SHP77 treated with DMSO at 0.1 percent for 48 hours (cell line): ENCODE measurements around the gene CRYBG3.
"Not testable (repeated sequence)": the region's sequence is repeated elsewhere in the genome, so short reads cannot be mapped to it uniquely, and the experiment has no call there.

ENCODE experiments used
- DNase-seq: peaks from one replicate; lab custom pipeline; 2025; lab: John Stamatoyannopoulos, UW

Gene CRYBG3

DNA sequence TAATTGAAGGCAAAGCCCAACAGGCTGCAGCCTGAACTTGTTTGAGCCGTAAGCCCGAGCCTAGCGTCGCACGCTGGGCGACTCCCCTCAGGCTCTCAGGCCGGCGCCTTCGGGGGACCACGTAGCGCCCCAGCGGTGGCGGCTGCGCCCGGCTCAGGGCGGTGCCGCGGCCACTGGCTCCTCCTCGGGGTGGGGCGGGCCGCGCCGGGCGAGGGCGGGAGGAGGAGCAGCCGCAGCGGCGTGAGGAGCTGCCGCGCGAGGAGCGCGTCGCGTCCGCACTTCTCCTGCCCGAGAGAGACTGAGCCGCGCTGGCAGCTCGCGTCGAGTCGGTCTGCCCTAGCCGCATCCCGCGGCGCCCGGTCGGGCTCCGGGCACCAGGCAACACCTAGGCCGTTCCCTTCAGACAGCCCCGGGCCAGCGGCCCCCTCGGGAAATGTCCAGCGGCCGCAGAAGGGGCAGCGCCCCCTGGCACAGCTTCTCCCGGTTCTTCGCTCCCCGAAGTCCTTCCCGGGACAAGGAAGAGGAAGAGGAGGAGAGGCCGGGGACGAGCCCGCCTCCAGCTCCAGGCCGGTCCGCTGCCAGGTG is at the start of gene CRYBG3:
Gene CRYBG3 (plus strand): TSS at position 238 of the 585 bp plus-strand sequence. CDS start 196 bp downstream, at position 434.
- peak; percentile 71 for DNase-seq

DNA sequence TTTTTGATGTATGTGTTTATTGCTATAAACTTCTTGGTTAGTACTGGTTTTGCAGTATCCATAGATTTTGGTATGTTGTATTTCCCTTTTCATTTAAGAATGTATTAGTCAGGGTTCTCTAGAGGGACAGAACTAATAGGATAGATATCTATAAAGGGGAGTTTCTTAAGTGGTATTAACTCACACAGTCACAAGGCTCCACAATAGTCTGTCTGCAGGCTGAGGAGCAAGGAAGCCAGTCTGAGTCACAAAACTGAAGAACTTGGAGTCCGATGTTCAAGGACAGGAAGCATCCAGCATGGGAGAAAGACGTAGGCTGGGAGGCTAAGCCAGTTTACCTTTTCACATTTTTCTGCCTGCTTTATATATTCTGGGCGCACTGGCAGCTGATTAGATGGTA is 48.9 kb upstream of the CRYBG3 start:
- no peak for DNase-seq

DNA sequence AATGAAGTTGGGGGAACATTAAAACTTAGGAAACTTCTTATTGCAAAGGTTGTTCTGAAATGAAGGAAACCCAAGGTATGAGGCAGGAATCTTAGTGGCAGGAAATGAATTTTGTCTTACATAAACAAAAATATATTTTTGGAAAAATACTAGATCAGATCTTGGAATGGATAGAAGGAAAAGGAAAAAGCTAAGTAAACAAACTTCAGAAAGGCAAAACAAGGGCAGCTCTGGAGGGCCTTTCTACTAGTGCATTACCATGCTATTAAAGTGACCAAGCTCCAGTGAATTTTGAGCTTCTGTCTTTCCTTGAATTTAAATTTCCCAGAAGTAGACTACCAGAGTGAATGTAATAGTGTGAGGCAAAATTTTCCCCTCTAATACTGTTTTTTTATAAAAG is 43.7 kb upstream of the CRYBG3 start:
- DNase-seq = no peak

DNA sequence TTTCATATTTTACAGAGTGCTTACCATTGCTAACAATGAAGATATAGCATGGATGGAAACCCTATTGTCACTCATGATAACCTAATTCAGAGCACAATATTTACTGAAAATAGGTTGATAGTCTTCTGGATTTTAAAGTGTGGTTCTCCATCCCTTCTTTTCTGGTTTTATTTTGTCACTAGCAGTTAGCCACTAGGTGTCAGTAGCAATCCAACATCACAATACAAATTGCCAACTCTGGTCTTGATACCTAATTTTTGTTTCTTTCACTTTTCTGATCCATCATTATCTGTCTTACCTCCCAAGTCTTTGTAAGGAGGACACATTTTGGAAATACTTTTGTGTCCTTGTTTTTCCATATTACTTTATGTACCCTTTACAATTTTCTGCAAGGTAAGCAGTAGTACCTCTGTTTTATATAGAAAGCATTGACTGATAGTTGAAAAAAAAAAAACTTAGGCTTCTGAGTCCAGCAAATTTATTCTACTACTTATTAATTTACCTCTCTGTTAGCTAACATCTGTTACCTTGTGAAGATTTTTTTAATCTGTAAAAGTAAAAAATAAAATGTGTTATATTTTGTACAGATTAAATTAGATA is 28.3 kb upstream of the CRYBG3 start:
- peak; percentile 43 for DNase-seq

DNA sequence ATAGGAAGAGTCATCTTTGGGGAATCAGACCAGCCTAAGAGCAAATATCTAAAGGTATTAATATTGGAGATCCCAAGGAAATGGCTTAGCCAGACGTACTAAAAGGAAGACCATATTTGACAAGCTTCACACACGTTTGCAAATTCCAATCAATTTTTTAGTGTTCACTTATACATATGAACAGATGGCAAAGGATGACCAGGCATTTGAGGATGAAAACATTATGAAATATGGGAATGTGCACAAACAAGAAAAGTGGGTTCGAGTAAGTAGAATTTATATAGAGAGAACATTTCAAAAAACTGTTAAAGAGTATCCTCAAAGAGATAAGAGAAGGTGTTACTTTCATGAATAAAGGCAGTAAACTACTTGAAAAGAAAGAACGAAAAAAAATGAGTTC is 25.9 kb upstream of the CRYBG3 start:
- DNase-seq = no peak

DNA sequence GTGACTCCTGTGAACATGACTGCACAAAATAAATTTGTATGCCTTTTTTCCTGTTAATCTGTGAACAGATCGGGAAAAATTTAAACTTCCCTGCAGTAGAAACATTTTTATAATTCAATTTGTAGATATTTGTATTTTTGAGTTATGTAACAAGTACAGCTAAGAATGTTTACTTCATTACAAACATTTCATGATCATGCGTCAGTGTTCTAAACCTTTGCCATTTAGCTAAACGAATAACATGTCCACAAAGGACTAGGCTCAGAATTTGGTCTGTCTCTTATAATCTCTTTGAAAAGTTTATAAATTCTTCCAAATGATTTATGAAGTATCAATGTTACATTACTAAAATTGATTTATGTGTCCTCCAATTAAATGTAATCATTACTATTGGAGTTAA is 17.3 kb upstream of the CRYBG3 start:
- DNase-seq = no peak

DNA sequence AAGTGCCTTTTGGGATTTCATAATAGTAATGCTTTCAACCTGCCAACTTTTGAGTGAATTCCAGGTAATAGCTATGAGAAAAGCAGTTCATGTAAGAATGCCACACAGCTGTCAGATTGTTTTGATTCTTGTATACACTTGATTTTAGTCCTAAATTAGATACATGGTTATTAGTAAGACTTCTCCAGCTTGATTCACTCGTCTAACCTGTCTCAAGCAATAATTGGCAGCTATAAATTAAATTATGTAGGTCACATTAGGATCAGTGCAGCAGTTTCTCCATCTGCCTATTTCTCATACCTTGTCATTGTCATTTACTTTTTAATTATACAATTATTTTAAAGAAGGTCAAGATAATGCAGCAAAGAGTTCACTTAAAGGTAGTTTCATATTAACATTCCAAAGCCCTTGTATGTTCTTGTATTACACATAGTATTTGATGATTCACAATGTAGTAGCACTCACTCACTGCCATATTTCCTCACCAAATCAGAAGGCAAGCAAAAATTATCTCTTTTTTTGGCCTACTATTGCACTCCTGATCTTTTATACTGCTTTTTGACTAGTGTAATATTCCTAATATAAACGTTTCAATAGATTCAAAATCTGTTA is 10.9 kb upstream of the CRYBG3 start:
- DNase-seq = no peak

DNA sequence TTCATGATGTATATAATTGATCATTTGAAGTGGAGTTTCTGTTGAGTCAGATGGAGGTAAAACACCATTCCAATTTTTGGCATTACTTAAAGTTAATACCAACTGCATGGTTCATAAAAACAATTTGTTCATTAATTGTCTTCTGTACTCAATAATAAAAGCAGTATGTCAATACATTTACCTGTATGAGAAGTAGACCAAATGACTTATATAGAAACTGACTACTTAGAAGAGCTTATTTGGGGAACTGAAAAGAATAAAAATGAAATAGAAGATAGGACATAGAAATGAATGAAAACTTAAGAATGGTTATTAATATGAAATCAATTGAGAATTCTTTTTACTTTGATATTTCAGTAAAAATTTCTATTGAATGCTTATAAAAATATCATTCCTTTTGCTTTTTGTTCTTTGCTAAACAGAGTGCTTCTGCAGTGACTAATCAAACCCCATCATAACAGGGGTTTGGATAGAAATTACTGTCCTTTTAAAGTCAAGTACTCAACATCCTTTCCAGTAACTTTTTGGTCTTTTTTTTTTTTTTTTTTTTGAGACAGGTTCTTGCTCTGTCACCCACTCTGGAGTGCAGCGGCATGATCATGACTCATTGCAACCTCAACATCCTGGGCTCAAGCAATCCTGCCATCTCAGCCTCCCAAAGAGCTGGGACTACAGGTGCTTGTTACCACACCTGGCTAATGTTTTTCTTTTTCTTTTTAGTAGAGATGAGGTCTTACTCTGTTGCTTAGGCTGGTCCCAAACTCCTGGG is 6.5 kb upstream of the CRYBG3 start:
- DNase-seq = peak; percentile 52

DNA sequence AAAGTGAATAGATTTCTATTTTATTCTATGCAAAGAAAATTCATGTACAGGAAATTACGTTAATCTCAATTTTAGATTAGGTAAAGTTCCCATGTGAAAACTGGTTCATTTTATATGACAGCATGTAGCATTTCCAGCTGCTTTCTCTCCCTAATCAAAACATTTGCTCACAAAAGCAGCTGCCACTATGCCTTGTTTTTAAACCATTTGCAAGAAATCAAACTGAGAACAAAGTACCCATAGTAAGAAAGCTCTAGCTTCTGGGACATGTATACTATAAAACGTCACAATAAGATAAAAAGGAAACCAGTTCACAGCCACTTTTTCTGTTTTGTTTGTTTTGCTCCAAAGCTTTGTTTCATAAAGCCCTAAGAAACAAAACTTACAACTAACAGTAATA is 5.0 kb upstream of the CRYBG3 start:
- no peak for DNase-seq

DNA sequence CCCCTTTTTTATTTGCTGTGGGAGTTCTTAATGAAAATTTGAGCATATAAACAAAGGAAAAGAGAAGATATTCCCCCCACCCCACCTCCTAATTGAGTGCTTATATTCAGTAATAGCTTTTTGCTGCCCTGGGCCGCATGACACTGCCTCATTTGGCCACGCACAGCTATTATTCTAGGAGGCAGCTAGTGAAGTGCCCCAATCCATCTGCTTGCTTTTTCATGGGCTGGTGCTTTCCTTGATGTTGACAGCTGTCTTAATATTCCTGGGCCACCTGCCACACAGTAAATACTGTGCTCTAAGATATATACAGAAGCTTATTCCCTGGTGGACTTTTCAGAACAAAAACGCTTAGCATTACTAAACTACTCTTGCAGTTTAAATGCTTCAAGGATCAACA is 3.8 kb upstream of the CRYBG3 start:
- DNase-seq = peak; percentile 98

DNA sequence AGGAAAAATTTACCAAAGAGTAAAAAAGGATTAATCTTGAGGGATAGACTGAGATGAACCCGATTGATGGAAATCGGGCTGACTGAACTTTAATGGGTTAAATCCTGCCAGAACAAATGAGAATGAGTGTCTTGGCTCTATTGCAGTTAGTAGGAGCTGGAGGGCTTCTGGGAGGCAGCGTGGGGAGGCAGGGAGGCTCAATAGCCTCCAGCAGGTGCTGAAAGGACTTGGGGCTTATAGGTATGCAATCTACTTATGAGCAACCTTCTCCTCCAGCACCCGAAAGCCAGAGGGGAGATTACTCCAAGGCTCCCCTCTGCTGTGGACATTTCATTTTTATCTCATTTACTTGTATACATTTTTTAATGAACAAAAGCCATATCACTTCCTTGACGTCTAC is 1.0 kb upstream of the CRYBG3 start:
- DNase-seq = no peak

DNA sequence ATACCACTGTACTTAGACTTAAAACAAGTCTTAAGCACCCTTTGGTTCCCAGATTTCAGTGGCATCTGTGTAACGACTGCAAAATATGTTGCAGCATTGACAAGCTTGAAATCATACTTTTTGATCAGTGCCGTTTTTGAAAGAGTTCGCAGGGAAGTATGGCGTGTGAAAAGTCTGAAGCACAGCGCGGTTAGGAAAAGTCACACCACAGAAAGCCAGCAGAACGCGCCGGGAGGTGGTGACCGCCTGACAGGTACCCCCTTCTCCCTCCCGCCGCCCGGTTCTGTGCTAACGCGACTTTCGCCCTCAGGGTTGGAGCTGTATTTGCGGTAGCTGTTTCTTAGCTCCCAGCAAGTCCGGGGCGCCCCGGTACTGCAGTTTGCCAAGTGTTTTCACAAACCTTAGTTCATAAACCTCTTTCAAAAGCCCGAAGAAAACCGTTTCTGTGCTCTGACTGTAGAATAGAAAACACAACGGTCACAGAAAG is 481 bp upstream of the CRYBG3 start:
- DNase-seq = peak; percentile 71

DNA sequence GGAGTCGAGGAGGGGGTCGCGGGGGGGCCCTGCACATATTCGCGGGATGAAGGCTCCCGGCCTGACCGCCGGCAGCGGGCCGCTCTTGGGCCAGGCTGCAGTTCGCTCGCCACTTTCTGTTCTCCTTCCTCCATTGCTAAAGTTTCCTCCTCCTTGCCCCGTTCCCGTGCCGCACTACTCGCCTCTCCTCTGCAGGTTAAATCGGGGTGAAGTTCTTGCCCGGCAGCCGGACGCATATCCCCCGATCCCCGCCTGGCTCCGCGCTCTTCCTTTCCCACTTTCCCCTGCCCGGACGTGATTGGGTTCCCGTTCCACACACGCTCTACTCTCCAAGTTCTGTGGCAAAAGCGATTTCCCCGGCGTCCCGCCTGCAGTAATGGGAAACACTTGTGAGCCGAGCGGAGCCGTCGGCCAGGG is 556 bp downstream of the CRYBG3 start:
- DNase-seq = no peak

DNA sequence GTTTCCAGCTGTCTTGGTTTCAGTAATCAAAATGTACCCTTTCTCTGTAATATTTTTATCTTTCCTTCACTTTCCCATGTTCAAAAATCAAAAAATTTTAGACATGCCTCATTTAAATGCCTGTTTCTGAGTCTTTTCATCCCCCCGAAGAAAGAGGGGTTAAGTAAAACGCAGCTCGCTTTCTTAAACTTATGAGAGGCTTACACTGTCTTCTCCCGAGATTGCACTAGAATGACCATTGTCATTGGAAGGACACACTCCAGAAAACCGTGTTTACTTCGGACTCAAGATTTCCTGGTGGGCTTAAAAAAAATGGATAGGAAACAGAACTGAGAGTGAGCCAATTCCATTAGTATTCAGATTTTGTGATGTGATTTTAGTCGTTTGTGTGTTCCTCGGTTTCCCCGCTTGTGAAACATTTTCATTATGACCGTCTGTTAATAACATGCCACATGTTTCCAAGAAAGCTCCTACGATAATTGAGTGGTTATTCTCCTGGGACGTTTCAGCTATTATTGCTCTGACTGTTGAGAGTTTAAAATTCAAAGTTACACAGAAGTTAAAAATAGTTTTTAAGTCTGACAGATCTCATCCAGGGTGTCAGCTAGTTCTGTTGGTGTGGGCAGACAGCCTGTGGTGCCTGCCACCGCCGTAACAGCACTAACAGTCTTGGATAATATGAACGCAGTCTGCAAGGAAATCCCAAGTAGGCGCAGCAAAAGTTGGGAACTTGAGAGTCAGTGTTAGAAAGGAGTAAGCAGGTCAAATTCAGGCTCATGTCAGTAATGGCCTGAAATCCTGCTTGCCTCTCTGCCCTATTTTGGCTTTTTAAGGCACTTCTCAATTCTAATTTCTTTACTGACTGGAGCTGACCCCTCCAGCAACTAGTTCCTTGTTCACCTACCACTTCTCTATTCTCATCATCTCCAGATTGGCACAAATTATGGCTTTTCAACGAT is 1.5 kb downstream of the CRYBG3 start:
- DNase-seq = no peak

DNA sequence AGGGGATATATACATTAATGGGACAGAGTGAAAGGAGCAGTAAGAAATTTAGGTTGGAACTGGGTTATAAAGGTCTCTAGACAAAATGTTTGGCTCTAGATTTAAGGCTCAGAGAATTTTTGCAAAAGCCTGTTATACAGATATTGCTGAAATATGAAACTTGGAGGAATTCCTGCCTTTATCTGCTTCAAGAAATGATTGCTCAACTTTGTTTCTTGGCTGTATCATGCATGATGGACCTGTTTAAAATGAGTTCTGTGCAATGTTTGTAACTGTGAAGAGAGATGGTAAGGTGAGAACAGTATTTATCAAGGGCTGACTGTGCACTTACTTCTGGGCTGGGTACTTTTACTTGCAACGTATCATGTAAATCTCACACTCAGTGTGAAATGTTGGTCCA is 3.3 kb downstream of the CRYBG3 start:
- DNase-seq = no peak

DNA sequence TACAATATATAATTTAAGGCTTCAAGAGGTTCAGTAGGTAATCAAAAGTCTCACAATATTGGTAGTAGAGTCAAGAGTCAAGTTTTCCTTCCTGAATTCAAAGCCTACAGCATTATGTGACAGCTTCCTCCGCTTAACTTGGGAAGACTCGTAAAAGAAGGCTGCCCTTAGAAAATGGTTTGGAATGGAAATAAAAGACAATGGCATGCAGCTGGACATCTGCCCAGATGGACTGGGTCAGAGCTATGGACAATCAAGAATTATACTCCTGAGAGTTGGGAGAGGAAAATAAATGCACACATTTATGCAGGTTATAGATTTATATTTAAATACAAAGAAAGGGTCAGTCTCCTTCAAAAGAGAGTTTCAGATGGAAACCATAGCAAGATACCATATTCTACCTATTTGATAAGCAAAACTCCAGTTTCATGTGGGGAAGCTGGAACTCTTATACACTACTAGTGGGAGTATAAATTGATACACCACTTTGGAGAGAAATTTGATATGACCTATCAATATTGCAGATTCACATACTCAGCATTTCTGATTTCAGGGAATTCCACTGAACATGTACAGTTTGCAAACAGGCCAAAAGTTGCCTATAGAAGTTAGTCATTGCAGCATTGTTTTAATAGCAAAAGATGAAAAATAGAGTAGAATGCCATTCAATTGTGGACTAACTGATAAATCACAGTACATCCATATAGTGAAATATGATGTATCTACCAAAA is 6.1 kb downstream of the CRYBG3 start:
- DNase-seq = no peak

DNA sequence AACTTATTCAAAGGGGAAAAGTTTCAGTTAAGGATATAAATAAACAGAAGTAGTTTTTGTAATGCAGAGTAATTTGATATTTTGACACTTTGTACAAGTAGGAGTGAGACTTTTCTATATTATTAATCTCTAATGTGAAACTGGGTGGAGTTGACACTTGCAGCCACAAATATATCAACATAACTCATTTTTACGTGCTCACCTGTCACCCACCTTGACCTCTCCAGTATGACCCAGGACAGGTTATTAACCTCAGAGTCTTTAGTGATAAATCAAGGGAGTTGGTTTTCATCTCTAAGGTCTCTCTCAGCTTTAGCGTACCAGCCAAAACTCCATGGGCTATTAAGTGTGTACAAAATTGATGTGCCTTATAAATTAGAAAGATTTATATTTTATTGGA is 7.4 kb downstream of the CRYBG3 start:
- no peak for DNase-seq

DNA sequence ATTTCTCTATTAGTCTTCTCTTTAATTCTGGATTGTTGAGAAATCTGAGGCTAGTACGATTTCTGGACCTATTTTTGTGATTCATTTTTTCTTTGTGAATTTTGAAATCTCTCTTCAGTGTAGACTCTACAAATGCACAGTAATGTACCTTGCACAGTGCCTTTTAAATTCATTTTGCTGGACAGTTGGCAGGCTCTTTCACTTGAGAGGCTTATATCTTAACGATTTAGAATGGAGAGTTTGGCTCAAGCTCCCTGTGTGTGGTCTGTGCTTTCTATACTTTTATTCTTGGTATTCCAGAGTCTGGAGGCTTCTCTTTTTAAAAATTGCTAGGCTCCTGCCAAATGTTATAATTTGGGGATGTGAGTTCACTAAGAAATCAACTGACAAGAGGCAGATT is 8.8 kb downstream of the CRYBG3 start:
- no peak for DNase-seq

DNA sequence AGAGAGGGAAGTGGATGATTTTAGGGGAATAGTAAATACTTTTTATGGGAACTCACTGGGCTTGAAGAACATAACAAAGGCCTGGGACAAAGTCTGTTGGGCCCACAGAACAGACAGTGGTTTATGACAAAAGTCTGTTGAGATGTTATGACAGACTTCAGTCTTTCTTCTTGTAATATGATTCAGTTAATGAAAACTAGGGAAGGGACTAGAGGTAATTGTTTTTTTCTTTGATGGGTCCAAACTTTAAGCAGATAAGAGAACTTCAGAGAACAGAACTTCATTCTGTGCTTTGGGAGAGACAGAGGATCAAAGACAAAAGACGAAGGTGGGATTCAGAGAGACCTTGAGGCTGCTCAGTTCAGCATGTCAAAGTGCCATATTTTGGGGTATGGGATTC is 9.3 kb downstream of the CRYBG3 start:
- no peak for DNase-seq

DNA sequence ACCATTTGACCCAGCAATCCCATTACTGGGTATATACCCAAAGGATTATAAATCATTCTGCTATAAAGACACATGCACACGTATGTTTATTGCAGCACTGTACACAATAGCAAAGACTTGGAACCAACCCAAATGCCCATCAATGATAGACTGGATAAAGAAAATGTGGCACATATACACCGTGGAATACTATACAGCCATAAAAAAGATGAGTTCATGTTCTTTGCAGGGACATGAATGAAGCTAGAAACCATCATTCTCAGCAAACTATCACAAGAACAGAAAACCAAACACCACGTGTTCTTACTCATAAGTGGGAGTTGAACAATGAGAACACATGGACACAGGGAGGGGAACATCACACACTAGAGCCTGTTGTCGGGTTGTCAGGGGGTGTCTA is 11.4 kb downstream of the CRYBG3 start:
- not testable (repeated sequence) for DNase-seq

DNA sequence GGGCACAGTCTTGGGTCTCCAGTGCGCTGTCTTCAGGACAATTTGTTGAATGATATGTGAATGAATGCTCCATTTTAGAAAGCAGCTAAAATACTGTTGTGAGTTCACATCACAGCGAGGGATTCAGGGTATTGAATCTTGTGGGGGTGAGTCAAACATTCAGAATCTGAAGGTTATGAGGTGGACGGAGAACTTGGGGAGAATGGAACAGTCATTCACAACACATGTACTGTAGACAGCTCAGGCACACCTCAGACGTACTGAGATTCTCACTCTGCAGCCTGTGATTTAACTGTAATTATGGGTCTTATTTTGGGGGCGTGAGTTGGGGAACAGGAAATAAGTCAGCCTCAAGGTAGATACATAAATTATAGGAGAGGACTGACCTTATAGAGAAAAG is 13.9 kb downstream of the CRYBG3 start:
- DNase-seq = no peak
